ENCODE data around the gene GFY.

GFY gene, protein sequence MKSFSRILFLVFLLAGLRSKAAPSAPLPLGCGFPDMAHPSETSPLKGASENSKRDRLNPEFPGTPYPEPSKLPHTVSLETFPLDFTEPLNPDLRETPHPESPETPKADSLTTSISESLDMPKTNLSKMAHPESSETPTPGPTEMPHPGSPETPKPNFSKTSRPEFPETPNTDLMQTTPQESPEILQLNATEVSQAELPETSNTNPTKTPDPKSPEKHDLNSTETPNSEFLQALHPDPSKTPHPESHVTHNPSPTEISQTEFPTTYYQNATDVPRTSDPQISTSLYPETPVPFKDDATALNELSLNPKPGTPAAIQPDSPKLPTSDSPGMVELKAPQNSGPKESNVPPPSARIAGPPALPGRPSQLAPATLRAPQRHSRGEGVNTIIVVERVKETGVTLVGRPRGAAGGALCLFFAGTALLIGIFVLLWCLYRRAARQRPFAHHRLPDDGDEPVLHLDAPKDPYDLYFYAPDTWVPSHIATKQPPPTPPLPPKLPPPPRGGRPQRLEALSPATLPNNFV

DNA sequence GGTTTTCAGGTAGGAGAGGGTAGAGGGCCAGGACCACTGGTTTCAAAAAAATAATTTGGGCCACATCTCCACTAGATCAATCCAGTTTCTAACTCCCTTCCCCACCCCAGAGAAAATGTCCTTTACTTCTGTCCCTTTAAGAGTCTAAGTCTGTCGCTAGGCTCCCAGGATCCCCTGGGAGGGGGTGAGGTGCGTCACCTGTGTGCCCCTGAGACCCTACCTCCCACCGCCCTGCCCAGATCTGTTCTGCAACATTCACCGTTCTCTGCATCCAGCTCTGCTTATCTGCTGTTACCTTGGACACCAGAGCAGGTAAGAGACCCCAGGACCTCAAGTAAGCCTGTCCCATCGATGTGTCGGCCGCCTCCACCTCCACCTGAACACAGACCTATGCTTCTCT is at the start of gene GFY:
Gene GFY (plus strand): TSS at position 211 of the 400 bp plus-strand sequence. CDS start 1,043 bp downstream, outside the sequence.
- no peak for DNase-seq (ENCODE audit: low read depth)

DNA sequence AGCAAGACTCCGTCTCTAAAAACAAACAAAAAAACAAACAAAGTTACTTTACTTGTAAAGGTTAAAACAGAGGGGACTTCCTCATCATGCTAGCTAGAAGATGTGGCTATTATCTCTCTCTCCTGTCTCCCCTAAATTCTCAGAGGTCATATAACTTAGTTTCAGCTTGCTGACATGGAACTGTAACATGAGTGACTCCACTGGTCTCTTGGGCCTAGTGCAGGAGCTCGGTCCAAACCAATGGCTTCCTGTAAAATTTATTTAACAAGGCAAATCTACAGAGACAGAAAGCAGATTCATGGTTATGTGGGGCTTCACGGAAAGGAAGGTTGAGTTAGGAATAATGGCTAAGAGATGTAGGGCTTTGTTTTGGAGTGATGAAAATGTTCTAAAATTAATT is 46.7 kb upstream of the GFY start:
- DNase-seq (ENCODE audit: low read depth): no peak

DNA sequence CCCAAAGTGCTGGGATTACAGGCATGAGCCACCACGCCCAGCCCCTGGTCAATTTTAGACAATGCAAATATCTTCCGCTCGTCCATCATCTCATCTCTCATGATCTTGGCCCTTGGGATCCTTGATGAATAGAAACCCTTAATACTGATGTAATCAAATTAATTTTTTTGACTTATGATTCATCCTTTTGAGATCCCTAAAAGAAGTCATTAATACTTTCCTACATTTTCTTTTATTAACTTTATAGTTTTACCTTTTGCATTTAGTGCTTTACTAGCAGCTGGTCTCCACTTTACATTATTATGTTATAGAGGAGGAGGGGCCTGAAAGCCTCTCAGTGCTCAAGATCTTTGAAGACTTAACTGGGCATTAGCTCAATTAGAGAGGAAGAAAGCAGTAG is 44.8 kb upstream of the GFY start:
- no peak for DNase-seq (ENCODE audit: low read depth)

DNA sequence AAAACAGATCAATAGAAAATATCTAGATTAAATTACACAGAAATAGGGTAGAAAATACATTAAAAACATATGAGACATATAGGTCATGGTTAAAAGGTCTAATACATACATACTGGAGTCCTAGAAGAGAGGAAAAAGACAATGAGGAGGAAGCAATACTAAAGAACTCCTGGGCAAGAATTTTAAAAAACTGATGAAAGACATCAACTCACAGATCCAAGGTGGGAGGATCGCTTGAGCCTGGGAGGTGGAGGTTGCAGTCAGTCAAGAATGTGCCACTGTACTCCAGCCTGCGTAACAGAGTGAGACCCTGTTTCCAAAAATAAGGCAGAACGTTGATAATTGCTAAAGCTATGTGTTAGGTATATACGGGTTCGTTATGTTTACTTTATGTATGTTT is 42.5 kb upstream of the GFY start:
- no peak for DNase-seq (ENCODE audit: low read depth)

DNA sequence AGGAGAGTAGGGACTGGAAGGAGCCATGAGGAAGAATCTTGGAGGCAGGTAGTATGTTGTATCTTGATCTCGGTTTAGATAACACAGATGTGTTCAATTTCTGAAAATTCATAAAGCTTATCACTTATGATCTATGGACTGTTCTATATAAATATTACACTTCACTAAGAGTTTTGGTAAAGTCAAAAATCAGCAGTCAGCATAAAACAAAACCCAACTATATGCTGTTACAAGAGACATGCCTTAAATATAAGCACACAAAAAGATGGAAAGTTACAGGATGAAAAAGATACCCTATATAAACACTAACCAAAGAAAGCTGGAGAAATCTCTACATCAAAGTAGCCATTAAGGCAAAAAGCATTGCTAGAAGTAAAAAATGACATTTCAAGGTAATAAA is 41.6 kb upstream of the GFY start:
- DNase-seq (ENCODE audit: low read depth): no peak

DNA sequence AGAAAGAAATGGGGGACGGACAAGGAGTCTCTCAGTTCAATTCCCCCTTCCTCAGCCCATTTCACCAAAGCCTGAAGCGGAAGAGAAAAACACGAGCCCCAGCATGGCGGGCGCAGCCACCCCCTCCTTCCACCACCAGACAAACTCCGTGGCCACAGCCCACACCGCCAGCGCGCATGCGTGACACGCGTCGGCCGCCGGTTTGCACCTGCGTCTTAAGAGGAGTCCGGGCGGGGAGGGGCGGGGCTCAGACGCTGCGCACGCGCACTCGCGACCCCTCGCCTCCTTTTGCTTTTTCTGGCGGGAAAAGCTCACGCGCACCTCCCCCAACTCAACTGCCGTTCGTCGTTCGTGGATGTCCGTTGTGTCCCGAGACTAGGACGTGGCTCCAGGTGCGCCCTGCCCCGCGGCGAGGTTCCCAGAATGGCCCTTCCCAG is 37.2 kb upstream of the GFY start, which contains the start of gene KASH5:
Gene KASH5 (plus strand): TSS at position 314 of the 437 bp plus-strand sequence. CDS start 2,635 bp downstream, outside the sequence.
- peak; percentile 75 for DNase-seq (ENCODE audit: low read depth)

DNA sequence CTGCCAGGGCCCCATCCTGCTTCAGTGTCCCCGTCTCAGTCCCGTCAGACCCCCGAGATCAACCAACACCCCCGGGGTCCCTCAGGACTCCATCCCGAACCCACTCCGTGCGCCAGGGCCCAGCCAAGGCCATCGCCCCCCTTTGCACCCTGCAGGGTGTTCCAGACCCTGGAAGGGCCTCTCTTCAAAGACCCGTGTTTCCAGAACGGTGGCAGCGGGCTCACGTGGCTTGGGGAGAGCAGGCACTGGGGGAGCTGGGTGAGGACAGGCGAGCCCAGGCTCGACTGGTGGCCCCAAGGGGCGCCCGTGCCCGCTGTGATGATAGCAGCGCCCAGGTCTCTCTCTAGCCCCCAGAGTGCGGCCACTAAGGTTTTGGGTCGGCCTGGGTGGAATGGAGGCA is 35.8 kb upstream of the GFY start:
- no peak for DNase-seq (ENCODE audit: low read depth)

DNA sequence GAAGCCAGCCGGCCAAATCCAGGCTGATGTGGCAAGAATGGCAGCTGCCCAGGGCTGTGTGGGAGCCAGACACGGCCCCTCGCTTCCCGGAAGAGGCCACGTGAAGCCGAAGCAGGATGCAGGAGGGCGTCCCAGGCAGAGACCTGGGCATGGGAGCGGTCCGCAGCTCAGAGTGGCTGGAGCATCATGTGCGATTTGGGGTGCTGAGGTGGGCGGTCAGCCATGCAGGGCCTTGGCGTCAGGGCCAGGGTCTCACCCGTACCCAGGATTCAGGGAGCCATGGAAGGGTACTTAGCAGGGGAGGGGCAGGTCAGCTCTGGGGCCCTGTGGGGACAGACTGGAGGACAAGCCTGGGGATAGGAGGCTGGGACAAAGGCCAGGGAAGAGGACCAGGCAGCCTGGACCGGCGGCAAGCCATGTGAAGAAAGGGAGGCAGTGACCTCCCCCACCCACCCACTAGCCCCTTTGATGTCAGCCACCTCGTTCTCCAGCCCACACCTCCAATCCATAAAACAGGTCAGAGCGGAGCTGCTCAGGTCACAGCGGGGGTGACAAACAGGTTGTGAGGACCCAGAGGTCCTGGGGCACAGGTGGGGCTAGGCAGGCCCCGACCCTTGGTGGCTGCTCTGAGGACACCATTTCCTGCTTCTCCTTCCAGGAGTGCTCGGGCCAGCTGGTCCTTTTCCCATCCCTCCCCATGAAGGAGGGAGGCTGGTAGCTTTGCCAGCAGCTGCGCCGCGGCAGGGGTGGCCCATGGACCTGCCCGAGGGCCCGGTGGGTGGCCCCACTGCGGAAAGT is 34.9 kb upstream of the GFY start:
- DNase-seq (ENCODE audit: low read depth): no peak

DNA sequence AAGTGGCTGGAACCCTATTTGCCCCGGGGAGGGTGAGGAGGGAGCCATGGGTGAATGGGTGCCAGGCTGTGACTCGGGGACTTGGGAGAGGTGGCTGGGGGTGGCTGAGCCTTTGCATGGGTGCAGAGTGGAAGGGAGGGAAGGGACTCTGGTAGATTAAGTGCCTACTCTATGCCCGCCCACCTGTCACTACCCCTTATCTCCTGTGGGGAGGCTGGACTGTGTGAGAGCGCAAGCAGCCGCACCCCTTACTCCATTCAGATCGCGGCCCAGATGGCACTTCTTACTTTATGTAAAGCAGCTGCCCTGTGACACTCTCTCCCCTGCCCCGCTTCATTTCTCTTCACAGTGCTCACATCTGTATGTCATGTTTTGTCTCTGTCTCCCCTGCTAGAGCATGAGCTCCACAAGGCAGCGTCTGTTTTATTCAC is 34.2 kb upstream of the GFY start:
- no peak for DNase-seq (ENCODE audit: low read depth)

DNA sequence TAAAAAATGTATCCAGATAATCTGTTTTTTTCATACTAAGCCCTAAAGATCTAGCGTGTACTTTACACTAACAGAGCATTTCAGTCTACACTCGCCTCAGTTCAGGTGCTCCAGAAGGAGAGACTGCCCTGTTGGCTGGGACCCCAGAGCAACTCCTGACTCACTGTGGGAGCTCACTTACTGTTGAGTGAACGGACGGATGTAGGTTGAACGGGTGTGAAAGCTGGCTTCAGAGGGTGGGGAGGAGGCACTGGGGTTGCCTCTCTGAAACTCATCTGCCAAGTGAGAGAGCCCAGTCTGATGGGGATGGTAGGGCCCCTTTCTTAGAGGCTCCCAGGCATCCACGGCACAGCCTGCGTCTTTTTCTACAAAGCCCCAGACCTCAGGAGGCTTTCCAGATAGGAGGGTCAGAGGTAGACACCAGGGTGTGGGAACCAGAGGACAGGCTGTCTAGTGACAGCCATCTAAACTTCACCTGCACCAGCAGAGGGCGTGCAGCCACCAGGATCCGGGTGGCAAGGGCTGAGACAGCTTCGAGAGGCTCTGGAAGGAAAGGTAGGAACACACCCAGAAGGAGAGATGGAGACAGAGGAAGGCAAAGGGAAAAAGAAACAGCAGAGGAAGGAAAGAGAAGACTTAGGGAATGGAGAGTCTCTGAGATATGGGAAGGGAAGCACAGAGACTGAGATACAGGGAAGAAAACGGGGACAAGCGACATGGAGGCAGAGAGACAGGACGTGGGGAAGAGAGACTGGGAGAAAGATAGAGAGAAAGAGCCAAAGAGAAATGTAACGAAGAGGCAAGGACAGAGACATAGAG is 33.4 kb upstream of the GFY start:
- peak; percentile 64 for DNase-seq (ENCODE audit: low read depth)

DNA sequence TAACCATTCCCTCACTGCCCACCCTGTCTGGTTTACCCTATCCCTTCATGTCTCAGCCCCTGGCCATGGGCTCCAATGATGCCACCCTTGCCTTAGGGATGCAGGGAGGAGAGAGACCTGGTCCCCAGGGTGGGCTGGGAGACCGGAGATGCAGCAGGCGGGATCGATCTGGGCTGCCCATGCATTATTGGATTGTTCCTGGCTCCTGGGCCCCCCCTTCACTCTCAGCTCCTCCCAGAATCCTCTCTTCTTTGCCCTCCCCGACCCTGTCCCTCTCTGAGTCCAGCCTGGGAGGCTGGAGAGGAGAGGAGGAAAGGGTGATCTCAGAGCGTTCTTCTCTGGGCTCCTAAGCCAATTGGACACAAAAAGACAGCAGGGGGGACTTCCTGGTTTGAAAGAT is 31.3 kb upstream of the GFY start:
- no peak for DNase-seq (ENCODE audit: low read depth)

DNA sequence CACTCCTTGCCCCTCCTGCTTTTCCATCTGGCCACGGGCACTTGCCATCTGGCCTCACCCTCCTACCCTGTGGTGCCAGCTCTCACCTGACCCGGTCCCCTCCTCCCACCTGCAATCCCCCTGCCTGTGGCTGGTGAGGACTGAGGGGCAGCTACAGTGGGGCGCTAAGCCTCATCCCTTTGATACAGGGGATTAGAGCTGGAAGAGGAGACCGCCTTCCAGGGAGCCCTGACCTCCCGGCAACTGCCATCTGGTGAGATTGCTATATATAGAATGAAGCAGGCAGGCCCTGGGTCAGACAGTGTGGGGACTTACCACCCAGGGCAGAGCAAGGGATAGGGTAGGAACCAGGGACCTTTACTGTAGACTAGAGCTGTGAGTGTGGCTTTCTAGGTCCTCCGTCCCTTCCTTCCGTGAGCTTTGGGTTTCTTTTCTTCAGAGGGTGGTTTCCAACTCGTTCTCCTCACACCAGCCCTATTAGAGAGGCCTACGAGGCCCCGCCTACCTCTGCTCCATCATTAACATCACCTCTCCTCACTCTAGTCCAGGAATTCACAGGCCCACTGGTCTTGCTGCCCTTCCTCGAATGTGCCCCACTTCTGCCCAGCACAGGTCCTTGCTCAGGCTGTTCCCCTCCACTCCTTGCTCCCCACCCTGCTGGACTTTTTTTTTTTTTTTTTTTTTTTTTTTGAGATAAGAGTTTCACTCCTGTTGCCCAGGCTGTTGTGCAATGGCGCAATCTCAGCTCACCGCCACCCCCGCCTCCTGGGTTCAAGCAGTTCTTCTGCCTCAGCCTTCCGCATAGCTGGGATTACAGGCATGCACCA is 29.4 kb upstream of the GFY start:
- DNase-seq (ENCODE audit: low read depth): no peak

DNA sequence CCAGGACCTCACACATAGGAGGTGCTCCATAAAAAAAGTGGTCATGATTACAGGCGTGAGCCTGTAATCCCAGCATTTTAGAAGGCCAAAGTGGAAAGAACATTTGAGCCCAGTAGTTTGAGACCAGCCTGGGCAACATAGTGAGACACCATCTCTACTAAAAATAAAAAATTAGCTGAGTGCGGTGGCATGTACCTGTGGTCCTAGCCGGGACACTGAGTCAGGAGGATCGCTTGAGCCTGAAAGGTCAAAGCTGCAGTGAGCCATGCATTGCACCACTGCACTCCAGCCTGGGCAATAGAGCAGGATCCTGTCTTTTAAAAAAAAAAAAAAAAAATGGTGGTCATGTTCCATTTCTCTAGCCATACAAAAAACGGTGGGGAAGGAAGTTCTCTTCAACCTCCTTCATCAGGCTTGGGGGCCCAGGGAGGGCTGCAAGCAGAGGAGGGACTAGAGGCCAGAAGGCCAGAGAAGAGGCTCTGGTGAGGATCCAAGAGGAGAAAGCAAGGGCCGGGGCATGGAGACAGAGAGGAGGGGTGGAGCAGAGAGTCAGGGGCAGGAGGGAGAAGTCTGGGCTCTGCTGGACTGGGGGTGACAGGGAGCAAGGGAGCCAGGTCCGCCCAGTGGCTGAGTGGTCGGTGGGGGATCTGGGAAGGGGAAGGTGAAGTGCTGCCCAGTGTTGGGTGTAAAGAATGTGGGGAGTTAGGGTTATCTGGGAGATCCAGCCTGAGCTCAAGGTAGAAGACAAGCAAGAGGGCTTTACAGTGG is 28.3 kb upstream of the GFY start:
- DNase-seq (ENCODE audit: low read depth): no peak

DNA sequence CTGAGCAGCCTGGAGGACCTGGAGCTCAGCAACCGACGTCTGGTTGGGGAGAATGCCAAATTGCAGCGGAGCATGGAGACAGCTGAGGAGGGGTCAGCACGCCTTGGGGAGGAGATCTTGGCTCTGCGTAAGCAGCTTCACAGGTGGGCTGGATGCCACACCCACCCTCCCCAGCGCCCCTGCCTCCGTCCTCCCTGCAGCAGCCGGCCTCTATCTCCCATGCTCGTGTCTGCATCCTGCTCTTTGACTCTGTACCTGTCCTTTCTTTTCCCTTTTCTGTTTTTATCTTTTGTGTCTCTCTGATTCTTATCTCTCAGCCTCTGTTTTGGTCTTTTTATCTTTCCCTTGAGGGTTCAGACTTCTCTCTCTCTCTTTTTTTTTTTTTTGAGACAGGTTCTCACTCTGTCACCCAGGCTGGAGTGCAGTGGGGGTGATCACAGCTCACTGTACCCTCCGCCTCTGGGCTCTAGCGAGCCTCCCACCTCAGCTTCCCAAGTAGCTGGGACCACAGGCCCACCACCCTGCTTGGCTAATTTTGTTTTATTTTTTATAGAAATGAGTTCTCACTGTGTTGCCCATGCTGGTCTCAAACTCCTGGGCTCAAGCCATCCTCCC is 27.1 kb upstream of the GFY start:
- DNase-seq (ENCODE audit: low read depth): no peak

DNA sequence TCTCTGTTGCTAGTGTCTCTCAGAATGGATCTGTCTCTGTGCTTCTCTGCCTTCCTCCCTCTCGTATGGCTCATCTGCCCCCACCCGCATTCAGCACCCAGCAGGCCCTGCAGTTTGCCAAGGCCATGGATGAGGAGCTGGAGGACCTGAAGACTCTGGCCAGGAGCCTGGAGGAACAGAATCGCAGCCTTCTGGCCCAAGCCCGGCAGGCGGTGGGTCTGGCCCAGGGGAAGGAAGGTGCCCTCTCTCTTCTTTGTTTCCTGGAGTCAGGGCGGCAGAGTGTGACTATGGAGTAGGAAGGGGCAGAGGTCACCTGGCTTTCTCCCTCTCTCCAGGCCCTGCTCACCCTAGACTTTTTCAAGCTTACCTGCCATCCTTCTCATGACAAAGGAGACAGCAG is 26.3 kb upstream of the GFY start:
- DNase-seq (ENCODE audit: low read depth): no peak

DNA sequence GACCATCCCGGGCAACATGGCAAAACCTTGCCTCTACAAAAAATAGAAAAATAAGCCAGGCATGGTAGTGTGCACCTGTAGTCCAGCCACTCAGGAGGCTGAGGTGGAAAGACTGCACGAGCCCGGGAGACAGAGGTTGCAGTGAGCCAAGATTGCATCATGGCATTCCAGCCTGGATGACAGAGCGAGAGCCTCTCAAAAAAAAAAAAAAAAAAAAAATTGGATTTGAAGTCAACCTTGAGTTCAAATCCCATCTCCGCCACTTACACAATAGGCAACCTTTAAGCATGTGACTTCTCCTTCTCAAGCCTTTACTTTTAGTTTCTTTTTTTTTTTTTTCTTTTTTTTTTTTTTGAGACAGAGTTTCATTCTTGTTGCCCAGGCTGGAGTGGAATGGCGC is 25.2 kb upstream of the GFY start:
- no peak for DNase-seq (ENCODE audit: low read depth)

DNA sequence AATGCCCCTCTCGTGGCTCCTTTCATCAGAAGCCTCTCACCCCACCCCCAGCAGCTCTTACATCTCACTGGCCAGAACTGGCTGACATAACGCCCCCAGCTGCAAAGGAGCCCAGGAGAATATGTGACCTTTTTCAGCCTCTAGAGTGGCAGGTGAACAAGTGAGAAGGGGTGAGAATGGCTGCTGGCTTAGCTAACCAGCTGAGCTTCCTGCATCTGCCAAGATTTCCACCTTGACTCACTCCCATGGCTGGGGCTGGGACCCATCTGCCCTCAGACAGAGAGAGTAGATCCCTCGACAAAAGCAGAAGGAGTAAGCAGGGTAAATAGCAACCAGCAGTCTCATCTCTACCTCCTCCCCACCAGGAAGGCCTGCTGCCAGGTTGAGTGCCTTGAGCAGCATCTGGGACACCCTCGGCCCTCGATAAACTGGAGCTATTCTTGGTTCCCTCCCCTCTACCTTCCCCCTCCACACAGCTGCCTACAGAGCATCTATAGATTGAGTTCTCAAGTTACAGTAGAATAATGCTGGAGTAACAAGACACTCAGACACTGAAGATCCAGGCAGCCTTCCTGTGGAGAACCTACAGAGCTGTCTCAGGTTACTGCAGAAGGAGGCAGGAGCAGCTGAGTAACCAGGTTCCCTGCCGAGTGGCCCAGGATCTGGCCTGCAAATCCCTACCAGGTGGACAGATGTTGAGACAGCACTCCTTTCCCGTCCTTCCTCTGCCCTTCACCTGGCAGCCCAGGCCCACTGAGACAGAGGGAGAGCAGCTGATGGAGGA is 21.6 kb upstream of the GFY start:
- no peak for DNase-seq (ENCODE audit: low read depth)

DNA sequence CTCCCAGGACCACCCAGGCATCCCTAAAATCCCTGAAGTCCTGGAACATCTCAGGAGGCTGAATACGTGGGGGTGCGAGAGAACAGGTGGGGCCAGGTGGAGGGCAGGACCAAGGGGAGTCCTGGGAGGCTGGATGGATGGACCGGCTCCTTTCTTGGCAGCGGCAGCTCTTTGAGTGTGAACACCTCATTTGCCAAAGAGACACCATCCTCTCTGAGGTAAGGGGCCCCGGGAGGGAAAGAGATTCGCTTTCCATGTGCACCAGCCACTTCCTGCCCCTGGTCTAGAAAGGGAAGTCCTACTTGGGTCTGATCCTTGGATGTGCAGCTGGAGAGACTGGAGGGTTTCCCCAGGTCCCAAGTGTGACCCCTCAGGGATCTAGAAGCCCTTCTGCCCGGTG is 18.1 kb upstream of the GFY start:
- DNase-seq (ENCODE audit: low read depth): no peak

DNA sequence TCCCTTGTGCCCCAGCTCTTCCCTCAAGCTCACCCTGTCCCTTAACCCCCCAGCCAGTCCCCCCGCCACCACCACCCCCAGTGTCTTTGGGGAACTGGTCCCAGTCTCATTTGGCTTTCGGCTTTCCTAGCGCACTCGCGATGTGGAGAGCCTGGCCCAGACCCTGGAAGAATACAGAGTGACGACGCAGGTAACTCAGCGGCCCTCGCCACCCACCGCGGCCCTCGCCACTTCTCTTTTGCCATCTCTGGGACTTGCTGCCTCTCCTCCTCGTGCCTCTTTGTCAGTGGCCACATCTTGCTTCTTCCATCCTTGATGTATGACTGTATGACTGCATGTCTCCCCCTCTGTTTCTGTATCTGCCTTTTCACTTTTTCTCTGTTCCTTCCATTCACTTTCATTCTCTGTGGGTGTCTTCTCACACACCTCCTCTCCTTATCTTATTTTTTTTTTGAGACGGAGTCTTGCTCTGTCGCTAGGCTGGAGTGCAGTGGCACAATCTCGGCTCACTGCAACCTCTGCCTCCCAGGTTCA is 17.6 kb upstream of the GFY start:
- no peak for DNase-seq (ENCODE audit: low read depth)

Data from activated T-helper 1 cell treated with Interleukin-2 at 50 U/mL for 16 hours (primary cell).